GM12874 (cell line): ENCODE results near the gene TADA1.

ENCODE experiments used
- TF ChIP-seq, protein P1 (sequence below): IDR thresholded peaks from 2 replicates; pipeline ENCODE4 v1.5.1; 2011; ENCODE audit warnings: low read depth, mild to moderate bottlenecking, control low read depth, low read length, moderate library complexity; ENCODE audit not compliant: insufficient read depth

Gene TADA1

DNA sequence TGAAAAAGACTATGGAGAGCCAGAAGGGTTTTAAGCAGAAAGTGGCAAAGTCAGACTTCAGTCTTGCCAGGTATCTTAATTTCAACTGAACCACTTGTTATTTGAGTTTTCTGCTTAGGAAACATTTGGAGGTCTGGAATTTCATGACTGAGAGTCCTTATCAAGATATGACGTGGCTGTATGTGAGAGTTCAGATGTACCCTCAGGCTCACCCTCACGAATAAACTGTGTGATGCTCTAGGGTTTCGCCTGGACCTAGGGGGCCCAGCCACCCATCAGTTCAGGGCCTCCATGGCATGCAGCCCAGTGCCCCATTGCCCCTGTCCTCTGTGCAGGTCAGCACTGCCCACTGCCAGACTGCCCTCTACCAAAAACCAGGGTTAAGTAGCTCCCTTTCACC lies 30.6 kb upstream of the TADA1 start:
- TF ChIP-seq, protein P1, sequence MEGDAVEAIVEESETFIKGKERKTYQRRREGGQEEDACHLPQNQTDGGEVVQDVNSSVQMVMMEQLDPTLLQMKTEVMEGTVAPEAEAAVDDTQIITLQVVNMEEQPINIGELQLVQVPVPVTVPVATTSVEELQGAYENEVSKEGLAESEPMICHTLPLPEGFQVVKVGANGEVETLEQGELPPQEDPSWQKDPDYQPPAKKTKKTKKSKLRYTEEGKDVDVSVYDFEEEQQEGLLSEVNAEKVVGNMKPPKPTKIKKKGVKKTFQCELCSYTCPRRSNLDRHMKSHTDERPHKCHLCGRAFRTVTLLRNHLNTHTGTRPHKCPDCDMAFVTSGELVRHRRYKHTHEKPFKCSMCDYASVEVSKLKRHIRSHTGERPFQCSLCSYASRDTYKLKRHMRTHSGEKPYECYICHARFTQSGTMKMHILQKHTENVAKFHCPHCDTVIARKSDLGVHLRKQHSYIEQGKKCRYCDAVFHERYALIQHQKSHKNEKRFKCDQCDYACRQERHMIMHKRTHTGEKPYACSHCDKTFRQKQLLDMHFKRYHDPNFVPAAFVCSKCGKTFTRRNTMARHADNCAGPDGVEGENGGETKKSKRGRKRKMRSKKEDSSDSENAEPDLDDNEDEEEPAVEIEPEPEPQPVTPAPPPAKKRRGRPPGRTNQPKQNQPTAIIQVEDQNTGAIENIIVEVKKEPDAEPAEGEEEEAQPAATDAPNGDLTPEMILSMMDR: no peak

- TF ChIP-seq, protein P1: no peak
These were observed 29.8 kb upstream of the TADA1 start for GRCh38 chr1:166905900-166906299.

GRCh38 chr1:166905136-166905535 lies 29.1 kb upstream of the TADA1 start:
- TF ChIP-seq, protein P1: no peak

DNA sequence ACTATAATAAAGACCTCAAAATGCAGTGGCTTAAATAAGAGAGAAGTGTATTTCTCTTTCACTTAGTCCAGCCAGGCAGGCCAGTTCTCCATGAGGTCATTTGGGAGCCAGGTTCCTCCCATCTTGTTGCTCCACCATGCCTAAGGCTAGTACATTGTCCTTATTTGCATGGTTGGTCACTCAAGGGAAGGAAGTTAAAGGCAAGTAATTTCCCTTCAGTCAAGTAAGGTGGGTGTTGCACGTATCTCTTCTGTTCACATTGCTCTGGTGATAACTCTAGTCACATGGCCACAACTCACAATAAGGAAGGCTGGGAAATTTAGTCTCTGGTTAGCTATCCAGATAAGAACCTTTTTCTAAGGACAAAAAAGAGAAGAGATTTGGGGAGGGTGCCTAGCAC lies 27.2 kb upstream of the TADA1 start:
- TF ChIP-seq, protein P1: no peak

GRCh38 chr1:166902279-166902678 lies 26.2 kb upstream of the TADA1 start:
- TF ChIP-seq, protein P1: no peak

DNA sequence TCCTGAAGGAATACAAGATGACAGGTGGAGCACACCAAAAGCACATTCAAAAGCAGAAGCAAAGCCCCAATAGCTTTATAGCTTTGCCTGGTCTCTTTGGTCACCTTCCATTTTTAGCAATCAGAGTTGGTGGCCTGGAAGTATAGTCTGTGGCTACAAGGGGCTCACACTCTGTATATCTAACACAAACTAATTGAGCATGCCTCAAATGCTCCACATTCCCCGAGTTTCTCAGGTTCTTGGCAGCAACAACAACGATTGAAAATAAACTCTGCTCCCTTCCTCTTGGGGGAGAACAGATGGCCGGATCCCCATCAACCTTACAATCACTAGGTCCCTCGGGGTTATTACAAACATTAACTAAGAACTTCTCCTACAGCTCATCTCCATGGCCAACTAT lies 24.9 kb upstream of the TADA1 start:
- TF ChIP-seq, protein P1: no peak

DNA sequence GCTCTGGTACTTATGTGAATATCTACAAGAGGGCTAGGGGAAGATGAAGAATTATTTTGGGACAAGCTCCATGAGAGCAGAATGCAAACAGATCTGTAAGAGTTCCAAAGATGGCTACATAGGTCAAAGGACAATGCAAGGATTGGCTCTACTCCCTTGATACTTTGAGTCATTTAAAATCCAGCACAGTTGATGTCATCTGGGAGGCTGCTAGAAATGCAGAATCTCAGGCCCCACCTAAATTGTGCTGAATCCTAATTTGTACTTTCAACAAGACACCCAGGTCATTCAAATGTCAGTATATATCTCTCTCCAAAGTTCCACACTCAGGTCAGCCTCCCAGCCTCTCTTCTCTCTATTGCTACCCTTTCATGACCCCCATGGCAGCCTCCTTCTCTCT lies 23.7 kb upstream of the TADA1 start:
- TF ChIP-seq, protein P1: no peak

DNA sequence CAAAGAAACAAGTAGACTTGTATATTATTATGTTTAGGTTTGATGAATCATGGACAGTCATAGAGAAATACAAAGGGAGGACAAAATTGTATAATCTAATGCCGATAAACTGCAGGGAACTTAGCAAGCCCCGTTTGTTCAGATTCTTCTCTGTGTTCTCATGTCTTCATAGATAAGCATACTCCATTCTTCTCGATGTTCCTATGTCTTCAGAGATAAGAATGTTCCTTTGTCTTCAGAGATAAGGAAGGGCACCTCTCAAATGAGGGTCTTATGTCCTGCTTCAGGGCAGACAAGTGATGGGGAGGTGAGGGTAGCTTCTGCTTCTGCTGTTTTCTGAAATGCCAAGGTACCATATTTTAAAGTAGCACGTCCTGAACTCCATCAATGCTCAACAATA lies 19.7 kb upstream of the TADA1 start:
- TF ChIP-seq, protein P1: no peak
